Stromal cell of bone marrow (primary cell): ENCODE results near the gene STK32A.
"Not testable (repeated sequence)": the region's sequence is repeated elsewhere in the genome, so short reads cannot be mapped to it uniquely, and the experiment has no call there.

ENCODE experiments used
- DNase-seq: peaks from one replicate; pipeline ENCODE4 v3.0.0-alpha.2; 2012; ENCODE audit warnings: low read depth

Gene STK32A

DNA sequence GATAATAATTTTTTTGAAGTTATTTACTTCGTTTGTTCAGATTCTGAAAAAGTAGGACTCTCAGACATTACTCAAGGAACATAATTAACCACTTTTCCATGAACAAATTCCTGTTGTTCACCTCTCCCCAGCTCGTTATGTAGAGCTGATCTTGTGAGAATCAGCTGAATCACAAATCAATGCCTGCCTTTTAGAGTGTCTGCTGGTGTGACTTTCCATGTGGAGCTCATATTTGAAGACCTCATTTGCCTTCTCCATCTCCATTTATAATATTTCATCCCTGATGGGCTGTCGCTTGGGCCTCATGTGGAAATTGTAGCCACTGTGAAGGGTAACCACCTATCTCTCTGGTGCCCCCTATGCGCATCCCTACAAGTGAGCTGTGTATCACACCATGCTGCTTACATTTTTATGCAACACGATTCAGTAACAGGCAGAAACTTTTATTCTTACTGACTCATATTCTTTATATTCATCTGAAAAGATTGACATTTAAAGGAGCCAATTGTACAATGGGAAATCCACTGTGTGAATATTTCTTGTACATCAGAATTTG is 111.3 kb downstream of the STK32A start:
- no peak for DNase-seq

GRCh38 chr5:147348046-147348445 is 113.2 kb downstream of the STK32A start:
- peak; percentile 10 for DNase-seq

DNA sequence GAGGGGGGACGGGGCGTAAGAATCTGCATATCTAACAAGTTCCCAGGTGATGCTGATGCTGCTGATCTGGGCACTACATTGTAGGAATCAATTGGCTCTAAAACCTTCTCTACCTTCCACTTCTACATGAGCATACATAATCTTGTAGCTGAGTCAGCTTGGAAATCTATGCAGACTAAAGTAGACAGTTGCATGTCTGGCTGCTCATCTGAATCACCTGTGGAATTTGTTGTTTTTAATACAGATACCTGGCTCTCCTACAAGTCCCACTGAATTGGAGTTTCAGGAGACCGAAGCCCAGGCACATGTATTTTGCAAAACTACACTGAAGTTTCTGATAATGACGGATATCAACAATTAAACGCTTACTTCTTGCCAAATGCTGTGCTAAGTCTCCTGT is 113.6 kb downstream of the STK32A start:
- DNase-seq: no peak

DNA sequence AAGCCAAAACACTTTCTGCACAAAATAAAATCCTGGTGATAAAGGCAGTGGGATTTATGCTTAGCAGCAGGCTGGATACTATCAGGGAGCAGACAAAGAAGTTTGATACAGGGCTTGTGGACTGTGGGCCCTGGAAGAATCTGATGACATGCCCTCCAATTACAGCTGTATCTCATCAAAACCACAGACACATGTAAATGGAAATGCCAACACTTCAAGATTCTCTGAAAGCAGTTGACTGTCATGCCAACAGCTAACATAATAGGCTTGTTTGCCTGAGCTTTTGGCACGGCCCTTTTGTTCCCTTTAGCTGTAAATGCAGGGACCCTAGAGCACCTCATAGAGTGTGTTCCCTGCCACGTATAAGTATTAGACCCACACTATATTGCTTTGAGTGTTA is 114.4 kb downstream of the STK32A start:
- DNase-seq: no peak

GRCh38 chr5:147359101-147359500 is 124.3 kb downstream of the STK32A start:
- no peak for DNase-seq

DNA sequence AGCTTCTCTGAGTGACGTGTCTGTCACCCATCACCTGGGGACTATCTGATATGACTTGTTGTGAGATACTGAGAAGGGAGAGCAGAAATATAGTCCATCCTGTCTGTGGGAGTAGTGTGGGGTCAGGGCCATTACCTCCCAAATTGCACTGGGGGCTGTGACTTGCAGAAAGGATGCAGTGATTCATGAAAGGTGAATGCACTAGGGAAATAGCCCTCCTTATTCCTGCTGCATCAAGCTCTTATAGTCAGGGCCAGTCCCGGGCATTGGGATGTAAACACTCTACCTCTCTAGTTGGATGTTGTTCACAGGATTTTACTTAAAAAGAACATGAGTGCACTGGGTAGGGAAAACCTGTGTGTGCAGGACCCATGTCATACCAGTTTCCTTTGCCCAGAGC is 124.8 kb downstream of the STK32A start:
- no peak for DNase-seq

GRCh38 chr5:147360816-147361215 is 126.0 kb downstream of the STK32A start:
- DNase-seq: no peak

DNA sequence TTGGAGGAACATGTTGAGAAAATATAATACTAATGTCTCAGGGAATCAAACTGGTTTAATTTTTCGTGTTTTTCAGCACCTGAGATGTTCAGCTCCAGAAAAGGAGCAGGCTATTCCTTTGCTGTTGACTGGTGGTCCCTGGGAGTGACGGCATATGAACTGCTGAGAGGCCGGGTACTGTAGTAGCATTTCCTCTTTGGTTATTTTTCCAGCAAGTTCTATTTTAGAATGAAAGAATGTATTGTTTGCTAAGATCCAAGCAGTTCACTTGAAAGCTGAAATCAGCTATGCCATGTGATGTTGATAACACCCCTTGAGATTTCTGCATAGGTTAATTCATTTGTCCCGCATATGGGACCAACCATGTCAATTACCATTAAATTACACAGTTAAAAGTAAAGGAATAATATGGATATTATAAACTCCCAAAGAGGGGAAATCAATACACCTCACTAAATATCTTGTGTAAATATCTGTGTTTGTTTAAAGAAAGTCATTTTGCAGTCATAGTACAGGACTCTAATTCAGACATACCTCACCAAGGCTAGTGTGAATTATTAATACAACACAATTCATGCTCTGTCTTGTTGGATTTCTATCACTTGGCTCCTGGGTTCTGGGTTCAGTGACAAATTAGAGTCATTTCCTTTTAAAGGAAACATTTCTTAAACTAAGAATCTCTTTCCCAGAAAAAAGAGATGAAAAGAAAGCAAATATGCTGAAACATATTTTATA is 126.8 kb downstream of the STK32A start:
- no peak for DNase-seq

DNA sequence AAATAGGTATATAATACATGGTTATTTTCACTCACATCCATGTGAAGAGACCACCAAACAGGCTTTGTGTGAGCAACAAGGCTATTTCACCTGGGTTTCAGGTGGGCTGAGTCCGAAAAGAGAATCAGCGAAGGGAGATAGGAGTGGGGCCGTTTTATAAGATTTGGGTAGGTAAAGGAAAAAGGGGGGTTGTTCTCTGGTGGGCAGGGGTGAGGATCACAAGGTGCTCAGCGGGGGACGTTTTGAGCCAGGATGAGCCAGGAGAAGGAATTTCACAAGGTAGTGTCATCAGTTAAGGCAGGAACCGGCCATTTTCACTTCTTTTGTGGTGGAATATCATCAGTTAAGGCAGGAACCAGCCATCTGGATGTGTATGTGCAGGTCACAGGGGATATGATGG is 132.6 kb downstream of the STK32A start:
- not testable (repeated sequence) for DNase-seq

DNA sequence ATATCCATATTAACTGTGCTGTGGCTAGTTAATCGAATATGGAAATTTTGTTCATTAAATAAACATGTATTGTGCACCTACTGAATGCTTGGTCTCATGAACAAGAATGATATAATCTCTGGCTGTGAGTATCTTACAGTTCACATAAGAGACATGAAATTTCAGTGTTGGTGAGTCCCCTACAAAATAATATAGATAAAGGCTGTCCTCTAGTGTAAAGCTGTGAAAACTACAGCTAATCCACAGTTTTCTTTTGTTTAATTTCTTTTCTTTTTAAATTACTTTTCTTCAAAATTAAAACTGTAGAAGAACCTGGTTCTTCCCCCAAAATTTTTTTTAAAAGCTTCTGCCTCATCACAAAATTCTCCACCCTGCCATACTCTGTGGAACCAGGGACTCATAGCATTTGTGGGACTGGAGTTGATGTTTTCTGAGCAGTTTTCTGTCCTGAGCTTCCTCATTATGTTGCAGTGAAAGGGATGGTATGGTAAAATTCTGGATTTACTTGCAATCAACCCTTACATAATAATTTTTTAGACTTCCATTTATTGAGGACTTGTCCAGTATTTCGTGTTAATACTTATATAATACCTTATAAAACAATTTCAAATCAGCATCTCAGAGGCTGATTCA is 135.0 kb downstream of the STK32A start:
- peak; percentile 14 for DNase-seq

DNA sequence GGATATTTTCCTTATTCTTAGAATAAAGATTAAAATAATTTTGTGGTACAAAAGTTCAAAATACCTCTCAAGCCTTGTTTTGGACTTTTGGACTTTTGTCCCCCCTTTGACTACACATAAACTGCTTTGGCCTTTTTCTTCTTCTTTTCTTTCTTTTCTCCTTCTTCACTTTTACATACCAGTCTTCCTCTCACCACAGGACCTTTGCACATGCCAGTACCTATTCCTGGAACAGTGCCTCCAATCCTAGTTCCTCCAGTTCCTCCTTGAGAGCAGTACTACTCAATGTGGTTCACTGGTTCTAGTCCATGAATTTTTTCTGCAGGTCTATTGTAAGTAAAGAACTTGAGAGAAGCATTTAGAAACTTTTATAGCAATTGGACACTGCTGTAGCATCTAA is 136.5 kb downstream of the STK32A start:
- DNase-seq: no peak

DNA sequence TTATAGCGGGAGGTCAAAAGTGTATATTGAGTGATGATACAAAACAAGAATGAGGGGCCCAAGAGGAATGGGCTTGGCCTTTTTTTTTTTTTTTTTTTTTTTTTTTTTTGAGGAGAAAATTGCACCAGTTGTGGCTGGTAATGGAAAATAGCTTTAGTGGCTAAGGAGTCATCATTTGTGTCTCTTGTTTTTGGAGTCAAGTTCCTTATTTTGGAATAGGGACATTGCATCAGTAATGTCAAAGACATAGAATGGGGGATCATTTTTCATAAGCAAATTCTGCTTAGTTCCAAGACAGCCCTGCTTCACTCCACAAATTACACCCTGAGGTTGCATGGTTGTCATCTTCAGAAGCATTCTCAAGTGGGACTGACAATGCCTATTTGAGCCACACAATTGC is 137.4 kb downstream of the STK32A start:
- DNase-seq: no peak

DNA sequence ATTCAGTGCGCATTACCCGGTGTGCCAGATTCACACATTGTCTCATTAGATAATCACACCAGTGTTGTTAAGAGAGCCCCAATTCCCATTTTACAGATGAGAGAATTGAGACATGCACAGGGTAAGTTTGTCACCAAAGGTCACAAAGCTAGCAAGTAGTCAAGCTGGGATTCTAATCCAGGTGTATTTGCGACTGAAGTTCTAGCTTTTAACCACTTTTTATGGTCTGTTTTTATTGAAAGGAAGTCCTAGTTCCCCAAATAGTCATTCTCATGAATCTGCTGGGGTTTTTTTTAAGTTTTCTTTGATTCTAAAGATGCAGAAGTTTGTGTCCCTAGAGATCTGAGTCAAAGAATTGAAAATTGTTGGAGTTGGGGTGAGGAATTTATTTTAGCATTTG is 138.5 kb downstream of the STK32A start:
- DNase-seq: no peak

DNA sequence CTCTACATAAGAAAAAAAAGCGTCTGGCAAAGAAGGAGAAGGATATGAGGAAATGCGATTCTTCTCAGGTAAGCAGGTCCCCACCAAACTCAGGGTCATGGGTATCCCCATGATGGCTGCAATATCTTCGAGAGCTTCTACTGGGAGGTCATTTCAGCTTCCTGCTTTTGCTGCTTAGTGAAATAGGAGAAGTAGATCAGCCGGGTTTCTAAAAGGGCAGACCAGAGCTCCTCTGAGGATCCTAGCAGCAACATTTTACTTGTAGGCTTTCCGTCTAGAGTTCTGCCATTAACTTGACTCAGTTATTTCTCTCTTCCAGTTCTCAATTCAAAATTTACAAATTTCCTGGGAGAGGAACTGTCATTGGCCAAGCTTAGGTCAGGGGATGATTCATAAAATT is 140.3 kb downstream of the STK32A start:
- DNase-seq: no peak

- DNase-seq: no peak
These were observed 142.9 kb downstream of the STK32A start for GRCh38 chr5:147377682-147378081.

DNA sequence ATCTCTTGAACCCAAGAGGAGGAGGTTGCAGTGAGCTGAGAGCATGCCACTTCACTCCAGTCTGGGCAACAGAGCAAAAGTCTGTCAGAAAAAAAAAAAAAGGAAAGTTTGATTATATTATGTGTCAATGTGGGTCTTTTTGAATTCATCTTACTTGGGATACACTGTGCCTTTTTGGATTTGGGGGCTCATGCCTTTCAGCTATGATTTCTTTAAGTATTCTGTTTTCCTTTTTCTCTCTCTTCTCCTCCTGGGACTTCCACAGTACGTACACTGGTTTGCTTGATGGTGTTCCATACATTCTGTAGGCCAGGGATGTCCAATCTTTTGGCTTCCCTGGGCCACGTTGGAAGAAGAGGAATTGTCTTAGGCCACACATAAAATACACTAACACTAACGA is 146.7 kb downstream of the STK32A start:
- DNase-seq: no peak

DNA sequence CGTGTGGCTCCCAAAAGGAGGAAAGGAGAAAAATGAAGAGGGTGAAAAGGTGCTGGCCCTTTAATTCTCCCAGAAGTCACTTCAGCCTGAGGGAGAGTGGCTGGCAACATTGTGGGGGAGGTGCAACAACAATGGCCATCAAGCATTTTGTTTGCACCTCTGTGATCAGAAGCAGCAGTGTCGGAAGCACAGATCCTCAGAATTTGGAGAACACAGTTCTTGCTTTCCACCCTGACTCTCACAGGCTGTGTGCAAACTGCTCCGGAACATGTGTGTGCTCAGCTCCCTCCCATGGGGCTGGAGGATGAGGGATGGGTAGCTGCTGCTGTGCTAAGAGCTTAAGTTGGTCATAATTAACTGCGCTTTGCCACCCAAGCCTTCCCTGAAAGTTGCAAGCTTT is 147.9 kb downstream of the STK32A start:
- DNase-seq: no peak

- DNase-seq: no peak
These were observed 149.7 kb downstream of the STK32A start for GRCh38 chr5:147384346-147385193.

DNA sequence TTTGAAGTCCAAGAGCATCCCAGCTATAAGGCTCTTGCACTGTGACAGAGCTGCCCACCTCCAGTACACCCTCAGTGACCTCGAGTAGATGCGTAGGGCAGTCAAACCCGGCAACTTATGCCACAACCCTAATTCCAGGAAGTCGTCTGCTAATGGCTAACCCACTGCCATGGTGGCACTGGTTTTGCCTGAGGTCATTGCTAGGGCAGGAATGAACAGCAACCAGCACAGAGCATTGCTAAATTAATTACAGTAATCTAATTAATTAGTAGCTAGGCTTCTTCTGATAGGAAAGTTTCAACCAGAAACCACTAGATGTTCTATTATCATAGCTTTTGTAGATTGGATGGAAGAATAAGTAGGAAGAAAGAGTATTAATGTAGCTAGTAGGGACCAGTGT is 152.3 kb downstream of the STK32A start:
- no peak for DNase-seq

DNA sequence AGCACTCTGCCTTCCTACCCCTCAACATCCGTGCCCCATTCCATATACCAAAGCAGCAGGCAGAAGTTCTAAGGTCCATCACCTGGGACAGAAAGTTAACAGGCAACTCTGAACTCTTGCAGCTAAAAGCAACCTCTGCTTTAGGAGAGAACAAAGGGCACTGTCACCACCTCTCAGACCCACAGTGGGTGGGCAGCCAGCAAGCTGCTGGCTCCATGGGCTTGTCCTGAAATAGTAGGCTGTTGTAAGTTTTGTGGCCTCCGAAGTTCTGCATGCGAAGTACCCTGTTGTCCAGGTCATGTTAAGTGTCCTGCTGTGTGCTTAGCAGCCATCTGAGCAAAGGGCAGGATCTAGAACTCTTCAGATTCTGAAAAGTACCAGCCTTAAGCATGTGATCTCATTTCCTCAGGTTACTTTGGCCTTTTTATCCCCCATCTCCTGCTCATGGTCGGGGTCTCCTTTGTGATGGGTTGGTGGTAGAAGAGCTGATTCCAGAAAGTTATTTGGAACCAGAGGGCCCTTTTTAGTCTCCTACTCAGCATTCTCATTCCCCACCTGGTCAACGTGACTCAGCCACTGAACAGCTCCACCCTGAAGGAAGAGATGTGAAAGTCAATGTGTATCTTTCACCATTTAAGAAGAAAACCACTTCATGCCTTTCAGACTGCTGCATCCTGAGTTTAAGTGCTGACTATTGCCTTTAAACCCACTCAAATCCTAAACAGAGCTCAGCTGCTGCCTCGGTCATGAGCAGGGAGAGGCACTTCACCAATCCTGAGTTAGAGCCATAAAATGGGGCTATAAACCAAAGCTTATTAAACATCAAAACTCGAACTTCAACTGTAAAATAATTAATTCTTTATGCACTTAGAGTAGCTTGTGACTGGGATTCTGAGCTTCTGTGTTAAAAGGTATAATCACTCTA is 153.6 kb downstream of the STK32A start:
- DNase-seq: no peak

DNA sequence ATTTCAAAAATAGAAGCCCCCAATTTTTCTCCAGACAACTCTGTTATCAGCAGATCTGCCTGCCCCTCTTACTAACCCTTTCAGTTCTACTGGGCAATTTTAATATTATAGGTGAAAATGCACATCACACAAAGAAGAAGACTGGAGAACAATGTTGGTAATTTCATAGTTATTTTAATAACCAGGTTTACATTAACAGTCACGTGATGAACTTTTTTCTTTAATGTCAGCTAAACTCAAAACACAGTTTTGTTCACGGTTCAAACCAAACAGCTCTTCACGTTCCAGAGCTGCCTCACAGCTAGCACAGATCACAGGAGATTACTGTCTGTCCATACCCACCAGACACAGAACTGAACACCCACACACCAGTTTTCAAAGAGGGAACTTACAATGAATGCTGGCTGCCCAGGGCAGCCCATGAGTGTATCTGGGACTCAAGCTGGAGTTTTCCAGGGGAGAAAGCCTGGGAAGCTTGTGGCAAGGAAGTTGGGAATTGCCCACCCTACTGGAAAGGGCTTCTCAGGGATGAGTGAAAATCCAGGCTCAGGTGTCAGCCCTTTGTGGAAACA is 155.9 kb downstream of the STK32A start:
- no peak for DNase-seq
